Natural killer cell (primary cell): ENCODE results near the gene SLC25A13. TPM values are rescaled to one million over a fixed set of nuclear protein-coding genes. Genes with fewer than 3 reads are reported as not detected.

Experiments used
- ATAC-seq, 3 donors: fragments of 150-1000 bp in 2 of 3; fragments of 200-7000 bp in 1 of 3; cut with Tn5 transposase; 1 replicate in 1 of 3; 2 replicates in 2 of 3; pipeline ENCODE4 v1.10.0; 2021; ENCODE audit warnings: mild to moderate bottlenecking in 2 of 3, moderate library complexity in 2 of 3
- DNase-seq, 2 donors: peaks; one replicate each; pipeline versions ENCODE4 v3.0.0 to v3.0.0-alpha.2; 2013 to 2021; ENCODE audit warnings: mixed read lengths in 1 of 2
- H3K27ac ChIP-seq: one replicate; pipeline ENCODE4 v1.5.1; 2013; ENCODE audit warnings: mild to moderate bottlenecking, low read length
- H3K27me3 ChIP-seq: one replicate; pipeline ENCODE4 v1.6.1; 2013; ENCODE audit warnings: low read length; ENCODE audit not compliant: control insufficient read depth, insufficient read depth
- H3K36me3 ChIP-seq: one replicate; pipeline ENCODE4 v1.6.1; 2013; ENCODE audit warnings: low read length; ENCODE audit not compliant: control insufficient read depth, insufficient read depth
- H3K4me1 ChIP-seq: one replicate; pipeline ENCODE4 v1.6.1; 2013; ENCODE audit warnings: low read length; ENCODE audit not compliant: control insufficient read depth, insufficient read depth
- H3K4me3 ChIP-seq: one replicate; pipeline ENCODE4 v1.5.1; 2013; ENCODE audit warnings: low read length
- H3K9me3 ChIP-seq: one replicate; pipeline ENCODE4 v1.6.1; 2013; ENCODE audit warnings: low read length; ENCODE audit not compliant: control insufficient read depth, insufficient read depth
- H3K27ac Mint-ChIP-seq, 2 donors: one replicate each; pipeline ENCODE4 v1.8.0; 2022; ENCODE audit warnings: mild to moderate bottlenecking in 2 of 2, mixed read lengths in 2 of 2, moderate library complexity in 1 of 2
- H3K27me3 Mint-ChIP-seq, 2 donors: one replicate each; pipeline ENCODE4 v1.8.0; 2022; ENCODE audit warnings: low read depth in 2 of 2, mixed read lengths in 2 of 2
- H3K36me3 Mint-ChIP-seq: one replicate; pipeline ENCODE4 v1.8.0; 2022; ENCODE audit warnings: mixed read lengths
- H3K4me1 Mint-ChIP-seq, 2 donors: one replicate each; pipeline ENCODE4 v1.8.0; 2022; ENCODE audit warnings: mixed read lengths in 2 of 2
- H3K4me3 Mint-ChIP-seq: one replicate; pipeline ENCODE4 v1.8.0; 2022; ENCODE audit warnings: mild to moderate bottlenecking, moderate library complexity, mixed read lengths
- H3K9me3 Mint-ChIP-seq, 2 donors: one replicate each; pipeline ENCODE4 v1.8.0; 2022; ENCODE audit warnings: mixed read lengths in 2 of 2
- CTCF ChIP-seq: fragments of 200-600 bp; IDR thresholded peaks from one replicate; pipeline ENCODE4 v1.8.0; 2022; ENCODE audit warnings: antibody characterized with exemption
- WGBS: methylation state at CpG from one replicate; pipeline ENCODE4 v1.1.7; 2013; ENCODE audit warnings: missing lambda C conversion rate; ENCODE audit not compliant: insufficient coverage; 5-methylcytosine and 5-hydroxymethylcytosine counted together
- intact Hi-C: fragments of 100-400 bp; cut with micrococcal nuclease; formaldehyde crosslinking; loops from one replicate; pipeline ENCODE4 v1.14.2; 2022
- total RNA-seq, 4 donors: library from RNA; stranded (reverse); fragments of 120-200 nt in 1 of 4; gene quantifications; one replicate each; pipeline versions ENCODE4 v1.2.3 to v1.2.4, GENCODE V29; 2013 to 2022

SLC25A13 gene
- total RNA-seq, 3 donors from 2014 or later (not counting 1 experiment from before 2014, with no cell fraction given): 16.9 to 20.8 (median 20.5) TPM

GRCh38 chr7:96332325-96332724, 10.4 kb upstream of the SLC25A13 start:
- WGBS: 81% methylated on average over 3 of the region's 3 CpGs
- peaks cover 9 to 10% of the 10 kb centered on the region in 2 donors for H3K27me3 Mint-ChIP-seq
- no peaks in the 10 kb centered on the region for H3K9me3 ChIP-seq
- intact Hi-C loops: no loop called here
- H3K27ac Mint-ChIP-seq: no peak overlapping the region
- H3K4me3 Mint-ChIP-seq: no peak overlapping the region
- TF ChIP-seq CTCF: no peak
- no peak overlapping the region for H3K4me3 ChIP-seq
- H3K9me3 Mint-ChIP-seq: no peaks in the 10 kb centered on the region
- H3K36me3 ChIP-seq: no peaks in the 10 kb centered on the region
- no peaks in the 10 kb centered on the region for H3K4me1 Mint-ChIP-seq
- no peak overlapping the region for H3K27ac ChIP-seq
- no peaks in the 10 kb centered on the region for H3K4me1 ChIP-seq
- DNase-seq: no peak
- H3K36me3 Mint-ChIP-seq: no peaks in the 10 kb centered on the region
- ATAC-seq: no peak
- H3K27me3 ChIP-seq: no peaks in the 10 kb centered on the region

GRCh38 chr7:96331775-96332174, 9.9 kb upstream of the SLC25A13 start:
- Histone ChIP-seq H3K27me3 (no peaks in the 10 kb centered on the region), H3K9me3 (no peaks in the 10 kb centered on the region), H3K4me3 (no peak overlapping the region), H3K36me3 (no peaks in the 10 kb centered on the region), H3K27ac (no peak overlapping the region), H3K4me1 (no peaks in the 10 kb centered on the region)
- ATAC-seq (no peak), DNase-seq (no peak)
- 96% methylated on average over 3 of the region's 3 CpGs for WGBS
- H3K4me3 Mint-ChIP-seq: no peak overlapping the region
- H3K4me1 Mint-ChIP-seq: no peaks in the 10 kb centered on the region
- peaks cover 9 to 10% of the 10 kb centered on the region in 2 donors for H3K27me3 Mint-ChIP-seq
- H3K36me3 Mint-ChIP-seq: no peaks in the 10 kb centered on the region
- TF ChIP-seq CTCF: no peak
- no peaks in the 10 kb centered on the region for H3K9me3 Mint-ChIP-seq
- intact Hi-C loops: no loop called here
- H3K27ac Mint-ChIP-seq: no peak overlapping the region

GRCh38 chr7:96331233-96331632, 9.3 kb upstream of the SLC25A13 start:
- WGBS: 100% methylated on average over 2 of the region's 2 CpGs
- H3K27me3 Mint-ChIP-seq: peaks cover 4 to 9% of the 10 kb centered on the region in 2 donors
- no peak for TF ChIP-seq CTCF
- Histone ChIP-seq H3K4me1 (no peaks in the 10 kb centered on the region), H3K27ac (no peak overlapping the region), H3K9me3 (no peaks in the 10 kb centered on the region), H3K36me3 (no peaks in the 10 kb centered on the region), H3K27me3 (no peaks in the 10 kb centered on the region), H3K4me3 (no peak overlapping the region)
- no peaks in the 10 kb centered on the region for H3K4me1 Mint-ChIP-seq
- no peak for ATAC-seq
- H3K9me3 Mint-ChIP-seq: no peaks in the 10 kb centered on the region
- H3K27ac Mint-ChIP-seq: no peak overlapping the region
- intact Hi-C loops: no loop called here
- H3K4me3 Mint-ChIP-seq: no peak overlapping the region
- no peak for DNase-seq
- no peaks in the 10 kb centered on the region for H3K36me3 Mint-ChIP-seq

- no peak overlapping the region for H3K4me3 ChIP-seq
- H3K27me3 ChIP-seq: no peaks in the 10 kb centered on the region
- TF ChIP-seq CTCF: no peak
- no peak overlapping the region for H3K4me3 Mint-ChIP-seq
- no peak for DNase-seq
- no peak overlapping the region for H3K27ac Mint-ChIP-seq
- WGBS: 93% methylated on average over 1 of the region's 2 CpGs
- no peaks in the 10 kb centered on the region for H3K36me3 ChIP-seq
- H3K27me3 Mint-ChIP-seq: peaks cover 2 to 9% of the 10 kb centered on the region in 2 donors
- H3K36me3 Mint-ChIP-seq: no peaks in the 10 kb centered on the region
- no peaks in the 10 kb centered on the region for H3K9me3 Mint-ChIP-seq
- ATAC-seq: no peak
- no peaks in the 10 kb centered on the region for H3K4me1 Mint-ChIP-seq
- no peaks in the 10 kb centered on the region for H3K9me3 ChIP-seq
- no peaks in the 10 kb centered on the region for H3K4me1 ChIP-seq
- intact Hi-C loops: no loop called here
- no peak overlapping the region for H3K27ac ChIP-seq
Observed at GRCh38 chr7:96330193-96330592, 8.3 kb upstream of the SLC25A13 start.
